Heart right ventricle (tissue), 16 donors: Measurements from ENCODE around the gene LIMCH1. TPM values are rescaled to one million over a fixed set of nuclear protein-coding genes. Genes with fewer than 3 reads are reported as not detected.

Source experiments
- ATAC-seq, 8 donors: fragments of 200-7000 bp; cut with Tn5 transposase; one replicate each; pipeline ENCODE4 v1.9.1; 2020; ENCODE audit warnings: mild to moderate bottlenecking in 8 of 8, moderate library complexity in 8 of 8, moderate number of reproducible peaks in 1 of 8
- DNase-seq, 2 donors: peaks; one replicate each; pipeline ENCODE4 v3.0.0-alpha.2; 2020
- H3K27ac ChIP-seq, 10 donors: fragments of 200-600 bp; sonication (generic) in 2 of 10; one replicate each; pipeline versions ENCODE4 v1.5.0 to v1.8.0; 2020 to 2022; ENCODE audit warnings: mild to moderate bottlenecking in 3 of 10
- H3K27me3 ChIP-seq, 7 donors: fragments of 200-600 bp; one replicate each; pipeline ENCODE4 v1.8.0; 2021 to 2022; ENCODE audit warnings: mild to moderate bottlenecking in 2 of 7
- H3K36me3 ChIP-seq, 9 donors: fragments of 200-600 bp; sonication (generic) in 1 of 9; one replicate each; pipeline versions ENCODE4 v1.5.0 to v1.8.0; 2020 to 2022; ENCODE audit warnings: mild to moderate bottlenecking in 2 of 9
- H3K4me1 ChIP-seq, 9 donors: fragments of 200-600 bp; sonication (generic) in 1 of 9; one replicate each; pipeline versions ENCODE4 v1.5.0 to v1.8.0; 2020 to 2022; ENCODE audit warnings: mild to moderate bottlenecking in 4 of 9
- H3K4me3 ChIP-seq, 10 donors: fragments of 200-600 bp; sonication (generic) in 2 of 10; one replicate each; pipeline versions ENCODE4 v1.5.0 to v1.8.0; 2020 to 2022; ENCODE audit warnings: mild to moderate bottlenecking in 7 of 10, moderate library complexity in 2 of 10
- H3K9me3 ChIP-seq, 11 donors: fragments of 200-600 bp in 10 of 11; sonication (generic) in 2 of 11; one replicate each; pipeline versions ENCODE4 v1.5.0 to v1.8.0; 2013 to 2022; ENCODE audit warnings: mild to moderate bottlenecking in 2 of 11, control low read depth in 1 of 11, moderate library complexity in 1 of 11
- WGBS, 2 donors: extraction: QIAGEN DNeasy Blood & Tissue Kit; methylation state at CpG; one replicate each; pipeline ENCODE4 v1.1.7; 2013; ENCODE audit warnings: inconsistent platforms in 1 of 2; 5-methylcytosine and 5-hydroxymethylcytosine counted together
- intact Hi-C, 10 donors: fragments of 100-400 bp; cut with DNase I; formaldehyde crosslinking; loops; one replicate each; pipeline versions ENCODE4 v1.11.1 to v1.14.2; 2022
- polyA plus RNA-seq, 2 donors: library from polyadenylated mRNA; stranded (reverse); fragments of 200-250 nt; gene quantifications; one replicate each; pipeline ENCODE4 v1.2.3, GENCODE V29; 2013
- total RNA-seq, 10 donors: library from RNA; stranded (reverse); fragmentation: NEBNext Ultra II Directional in 3 of 10; extraction: Animal tissue kit (Norgen Biotek cat#: 25700) in 3 of 10; gene quantifications; one replicate each; pipeline versions ENCODE4 v1.2.1 to v1.2.4, GENCODE V29; 2021 to 2023
- TF ChIP-seq, protein P1 (sequence below), 9 donors: fragments of 200-600 bp; sonication (generic) in 2 of 9; IDR thresholded peaks; one replicate each; pipeline versions ENCODE4 v1.5.0 to v1.8.0; 2021 to 2022; ENCODE audit warnings: antibody characterized with exemption in 9 of 9, mild to moderate bottlenecking in 5 of 9, moderate library complexity in 1 of 9
- donor health status: Arrhythmogenic right ventricular cardiomyopathy.
- donor health status: ischemic (EF 13 %, LVEDD 7.1; RV severe dilation, severe dysfunction).
- donor health status: healthy with polysubstance abuse.
- donor health status: DM: no; HTN: yes; CAD: no.
- donor health status: DM: no; HTN: no; CAD: no.
- donor health status: ischemic (EF 25% LVEDD 6.9; RV normal size, moderate dysfunction).
- donor health status: ischemic (EF 25% LVEDD 5.7; RV mildly dilated, moderate dysfunction).
- donor health status: healthy.
- donor health status: DM: yes; HTN: yes; CAD: no.
- donor health status: Ischemic cardiomyopathy.
- donor health status: ischemic (EF 35%, LVEDD 5.7; RV mildly dilated, moderate dysfunction).
- donor health status: nonischemic (EF 11% LVEDD 7.7; RV severe dilation, severe dysfunction).
- donor health status: DM: yes; HTN: yes; CAD: no.
- donor health status: PGD.
- donor health status: ischemic (EF 29% LVEDD 5.4; RV normal size, mild dysfunction).
- donor health status: nonischemic (EF 23%, LVEDD 6.1; RV moderate dilation, normal function).

Gene LIMCH1
- total and polyA plus RNA-seq, 12 donors: 28.4 to 410 (median 280) TPM

DNA sequence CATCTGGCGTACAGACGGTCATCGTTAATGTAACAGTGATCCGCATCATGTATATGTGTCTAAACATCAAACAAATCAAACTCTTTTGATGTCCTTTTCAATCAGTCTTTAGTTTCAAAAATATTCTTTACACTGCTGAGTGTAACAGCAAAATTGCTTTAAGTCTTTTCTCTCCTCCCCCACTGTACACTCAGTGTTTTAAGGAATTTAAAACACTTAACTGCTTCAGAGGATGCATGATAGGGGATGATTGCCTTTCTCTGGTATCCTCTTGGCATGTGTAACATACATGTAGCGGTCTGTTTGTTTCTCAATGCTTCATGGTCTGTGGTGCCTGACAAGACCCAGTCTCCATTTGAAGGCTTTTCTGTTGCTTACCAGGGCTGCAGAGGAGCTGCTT lies 41.6 kb downstream of the LIMCH1 start:
- 73 to 87% methylated on average over 5 of the region's 5 CpGs for WGBS, 2 donors
- Histone ChIP-seq H3K36me3 (no peaks in the 10 kb centered on the region), H3K4me3 (no peak overlapping the region), H3K27ac (peak overlapping the region in 3 of 10 donors; percentile 23 to 43 (median 37)), H3K4me1 (peaks cover 0 to 77% (median 26%) of the 10 kb centered on the region in 9 donors), H3K9me3 (peaks cover 0 to 8% (median 2%) of the 10 kb centered on the region in 11 donors), H3K27me3 (no peaks in the 10 kb centered on the region)
- intact Hi-C loops: loop anchor here in 1 of 10 donors (1.0 kb wide), 1 partner anchor 21 kb away; no protein-coding TSS in a partner anchor
- ATAC-seq (no peak), DNase-seq (no peak)
- TF ChIP-seq, protein P1, sequence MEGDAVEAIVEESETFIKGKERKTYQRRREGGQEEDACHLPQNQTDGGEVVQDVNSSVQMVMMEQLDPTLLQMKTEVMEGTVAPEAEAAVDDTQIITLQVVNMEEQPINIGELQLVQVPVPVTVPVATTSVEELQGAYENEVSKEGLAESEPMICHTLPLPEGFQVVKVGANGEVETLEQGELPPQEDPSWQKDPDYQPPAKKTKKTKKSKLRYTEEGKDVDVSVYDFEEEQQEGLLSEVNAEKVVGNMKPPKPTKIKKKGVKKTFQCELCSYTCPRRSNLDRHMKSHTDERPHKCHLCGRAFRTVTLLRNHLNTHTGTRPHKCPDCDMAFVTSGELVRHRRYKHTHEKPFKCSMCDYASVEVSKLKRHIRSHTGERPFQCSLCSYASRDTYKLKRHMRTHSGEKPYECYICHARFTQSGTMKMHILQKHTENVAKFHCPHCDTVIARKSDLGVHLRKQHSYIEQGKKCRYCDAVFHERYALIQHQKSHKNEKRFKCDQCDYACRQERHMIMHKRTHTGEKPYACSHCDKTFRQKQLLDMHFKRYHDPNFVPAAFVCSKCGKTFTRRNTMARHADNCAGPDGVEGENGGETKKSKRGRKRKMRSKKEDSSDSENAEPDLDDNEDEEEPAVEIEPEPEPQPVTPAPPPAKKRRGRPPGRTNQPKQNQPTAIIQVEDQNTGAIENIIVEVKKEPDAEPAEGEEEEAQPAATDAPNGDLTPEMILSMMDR (IDR thresholded peaks at IDR 0.05): no peak

DNA sequence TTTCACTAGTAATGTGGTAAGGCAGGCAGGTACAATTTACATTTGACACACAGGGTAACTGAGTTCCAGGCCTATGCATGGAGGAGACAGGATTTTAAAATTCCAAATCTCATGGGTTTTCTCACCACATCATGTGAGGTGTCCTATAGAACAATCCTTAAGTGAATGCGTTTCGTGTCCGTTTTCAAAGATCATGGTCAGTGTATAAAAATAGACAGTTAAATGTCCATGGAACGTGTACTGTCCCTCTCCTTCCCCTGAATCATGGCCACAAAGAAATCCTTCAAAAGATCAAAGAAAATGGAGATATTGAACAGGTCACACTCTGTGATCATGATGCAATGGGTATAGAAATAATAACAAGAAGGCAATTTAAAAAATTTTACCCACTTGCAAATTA lies 42.0 kb downstream of the LIMCH1 start:
- intact Hi-C loops: no loop called here
- Histone ChIP-seq H3K36me3 (peaks cover 0 to 4% (median 0%) of the 10 kb centered on the region in 9 donors), H3K4me1 (peaks cover 0 to 73% (median 24%) of the 10 kb centered on the region in 9 donors), H3K9me3 (peaks cover 0 to 13% (median 6%) of the 10 kb centered on the region in 11 donors), H3K27ac (peak overlapping the region in 4 of 10 donors; percentile 17 to 43 (median 30)), H3K27me3 (no peaks in the 10 kb centered on the region), H3K4me3 (no peak overlapping the region)
- TF ChIP-seq, protein P1 (IDR thresholded peaks at IDR 0.05): no peak
- DNase-seq: no peak
- WGBS, 2 donors: 44 to 55% methylated on average over 4 of the region's 4 CpGs
- peak in 1 of 8 donors; percentile 40 for ATAC-seq

DNA sequence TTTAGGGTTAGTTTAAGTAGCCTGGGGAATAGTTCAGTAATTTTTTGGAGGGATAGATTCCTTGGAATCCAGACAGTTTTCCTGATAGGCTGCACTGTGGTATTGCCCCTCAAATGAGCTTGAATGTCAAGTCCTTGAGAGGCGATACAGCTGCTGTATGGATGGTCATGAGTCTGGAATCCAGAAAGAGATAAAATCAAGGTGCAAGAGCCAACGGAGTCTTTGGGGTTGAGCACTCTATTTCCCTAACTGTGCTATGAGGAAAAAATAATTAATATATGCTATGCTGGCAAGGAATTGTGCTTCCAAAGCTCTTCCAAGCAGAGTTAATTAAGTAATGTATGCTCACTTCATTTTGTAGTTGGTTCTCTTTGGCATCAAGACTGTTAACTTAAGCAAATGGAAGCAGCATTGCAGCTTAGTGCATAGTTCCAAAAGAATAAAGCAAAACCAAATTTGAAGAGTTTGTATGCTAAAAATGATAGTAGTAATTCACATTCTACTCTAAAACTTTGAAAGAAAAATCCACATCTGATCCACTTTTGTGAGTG lies 48.8 kb downstream of the LIMCH1 start:
- Histone ChIP-seq H3K36me3 (peaks cover 0 to 7% (median 0%) of the 10 kb centered on the region in 9 donors), H3K9me3 (peaks cover 0 to 15% (median 6%) of the 10 kb centered on the region in 11 donors), H3K4me1 (peaks cover 14 to 70% (median 48%) of the 10 kb centered on the region in 9 donors), H3K27me3 (no peaks in the 10 kb centered on the region), H3K27ac (peak overlapping the region in 2 of 10 donors; percentile 16 to 42), H3K4me3 (no peak overlapping the region)
- ATAC-seq: no peak
- WGBS, 2 donors: 41 to 51% methylated on average over 2 of the region's 2 CpGs
- DNase-seq: no peak
- intact Hi-C loops: no loop called here
- TF ChIP-seq, protein P1 (IDR thresholded peaks at IDR 0.05): no peak

DNA sequence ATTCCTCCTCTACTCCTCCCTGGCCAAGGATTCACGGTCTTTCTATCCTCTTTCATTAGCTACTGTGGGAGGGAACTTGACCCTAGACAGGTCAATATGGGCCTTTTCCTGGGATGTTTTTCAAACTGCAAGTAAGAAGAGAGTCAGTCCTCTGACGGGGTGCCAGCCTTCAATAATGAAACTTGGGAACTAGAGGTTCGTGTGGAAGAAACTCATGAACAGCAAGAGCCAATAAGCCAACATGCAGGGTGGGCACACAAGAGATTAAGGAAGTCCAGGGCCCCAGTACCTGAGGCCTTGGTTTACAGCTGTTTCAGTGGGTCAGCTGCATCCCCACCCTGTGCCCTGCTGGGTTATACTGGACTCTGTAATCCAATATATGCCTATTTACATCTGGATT lies 49.3 kb downstream of the LIMCH1 start:
- intact Hi-C loops: no loop called here
- Histone ChIP-seq H3K9me3 (peaks cover 0 to 15% (median 6%) of the 10 kb centered on the region in 11 donors), H3K4me3 (no peak overlapping the region), H3K27ac (peak overlapping the region in 2 of 10 donors; percentile 16 to 42), H3K27me3 (no peaks in the 10 kb centered on the region), H3K4me1 (peaks cover 14 to 72% (median 53%) of the 10 kb centered on the region in 9 donors), H3K36me3 (peaks cover 0 to 7% (median 0%) of the 10 kb centered on the region in 9 donors)
- DNase-seq (no peak), ATAC-seq (no peak)
- WGBS, 2 donors: 72 to 73% methylated on average over 3 of the region's 3 CpGs
- TF ChIP-seq, protein P1 (IDR thresholded peaks at IDR 0.05): no peak
